PC-3 (cell line): ENCODE data around the gene MYL7.

Source experiments
- EZH2 ChIP-seq: fragments of 300-600 bp; sonication (generic); IDR thresholded peaks from one replicate; pipeline ENCODE4 v1.6.1; 2017; ENCODE audit warnings: antibody characterized with exemption, mild to moderate bottlenecking, low read length; ENCODE audit not compliant: unreplicated experiment
- EZH2phosphoT487 ChIP-seq: fragments of 300-600 bp; sonication (generic); IDR thresholded peaks from 2 replicates; pipeline ENCODE4 v1.6.1; 2018; ENCODE audit warnings: mild to moderate bottlenecking, antibody characterized with exemption, low read length, borderline replicate concordance
- TF ChIP-seq, protein P1 (sequence below): fragments of 300-600 bp; sonication (generic); conservative IDR thresholded peaks from 2 replicates; pipeline ENCODE4 v1.5.1; 2017; ENCODE audit warnings: antibody characterized with exemption, low read depth, mild to moderate bottlenecking, low read length

DNA sequence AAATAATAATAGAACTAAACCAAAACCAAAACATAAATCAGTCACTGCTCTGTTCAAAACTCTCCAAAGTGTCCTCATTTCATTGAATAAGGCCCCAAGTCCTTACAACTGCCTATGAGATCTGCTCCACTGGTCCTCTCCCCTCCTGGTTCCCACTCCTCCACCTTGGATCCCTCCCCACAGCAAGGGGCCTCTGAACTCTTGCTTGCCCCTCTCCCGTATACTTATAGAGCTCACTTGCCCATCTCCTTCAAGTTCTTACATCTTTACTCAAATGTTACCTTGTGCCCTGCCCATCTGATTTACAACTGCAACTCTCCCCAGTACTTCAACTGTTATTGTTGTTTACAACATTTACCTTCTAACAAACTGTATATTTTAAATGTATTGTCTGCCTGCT, 18.6 kb downstream of the MYL7 start:
- TF ChIP-seq, protein P1, sequence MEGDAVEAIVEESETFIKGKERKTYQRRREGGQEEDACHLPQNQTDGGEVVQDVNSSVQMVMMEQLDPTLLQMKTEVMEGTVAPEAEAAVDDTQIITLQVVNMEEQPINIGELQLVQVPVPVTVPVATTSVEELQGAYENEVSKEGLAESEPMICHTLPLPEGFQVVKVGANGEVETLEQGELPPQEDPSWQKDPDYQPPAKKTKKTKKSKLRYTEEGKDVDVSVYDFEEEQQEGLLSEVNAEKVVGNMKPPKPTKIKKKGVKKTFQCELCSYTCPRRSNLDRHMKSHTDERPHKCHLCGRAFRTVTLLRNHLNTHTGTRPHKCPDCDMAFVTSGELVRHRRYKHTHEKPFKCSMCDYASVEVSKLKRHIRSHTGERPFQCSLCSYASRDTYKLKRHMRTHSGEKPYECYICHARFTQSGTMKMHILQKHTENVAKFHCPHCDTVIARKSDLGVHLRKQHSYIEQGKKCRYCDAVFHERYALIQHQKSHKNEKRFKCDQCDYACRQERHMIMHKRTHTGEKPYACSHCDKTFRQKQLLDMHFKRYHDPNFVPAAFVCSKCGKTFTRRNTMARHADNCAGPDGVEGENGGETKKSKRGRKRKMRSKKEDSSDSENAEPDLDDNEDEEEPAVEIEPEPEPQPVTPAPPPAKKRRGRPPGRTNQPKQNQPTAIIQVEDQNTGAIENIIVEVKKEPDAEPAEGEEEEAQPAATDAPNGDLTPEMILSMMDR, result no peak
- no peak for TF ChIP-seq EZH2
- TF ChIP-seq EZH2phosphoT487, result no peak
